NCI-H2227 (cell line): ENCODE results near the gene CSKMT.
"Not testable (repeated sequence)": the region's sequence is repeated elsewhere in the genome, so short reads cannot be mapped to it uniquely, and the experiment has no call there.

Source experiments
- DNase-seq: peaks from one replicate; lab custom pipeline; 2025; ENCODE audit not compliant: unreplicated experiment; lab: John Stamatoyannopoulos, UW

CSKMT gene

DNA sequence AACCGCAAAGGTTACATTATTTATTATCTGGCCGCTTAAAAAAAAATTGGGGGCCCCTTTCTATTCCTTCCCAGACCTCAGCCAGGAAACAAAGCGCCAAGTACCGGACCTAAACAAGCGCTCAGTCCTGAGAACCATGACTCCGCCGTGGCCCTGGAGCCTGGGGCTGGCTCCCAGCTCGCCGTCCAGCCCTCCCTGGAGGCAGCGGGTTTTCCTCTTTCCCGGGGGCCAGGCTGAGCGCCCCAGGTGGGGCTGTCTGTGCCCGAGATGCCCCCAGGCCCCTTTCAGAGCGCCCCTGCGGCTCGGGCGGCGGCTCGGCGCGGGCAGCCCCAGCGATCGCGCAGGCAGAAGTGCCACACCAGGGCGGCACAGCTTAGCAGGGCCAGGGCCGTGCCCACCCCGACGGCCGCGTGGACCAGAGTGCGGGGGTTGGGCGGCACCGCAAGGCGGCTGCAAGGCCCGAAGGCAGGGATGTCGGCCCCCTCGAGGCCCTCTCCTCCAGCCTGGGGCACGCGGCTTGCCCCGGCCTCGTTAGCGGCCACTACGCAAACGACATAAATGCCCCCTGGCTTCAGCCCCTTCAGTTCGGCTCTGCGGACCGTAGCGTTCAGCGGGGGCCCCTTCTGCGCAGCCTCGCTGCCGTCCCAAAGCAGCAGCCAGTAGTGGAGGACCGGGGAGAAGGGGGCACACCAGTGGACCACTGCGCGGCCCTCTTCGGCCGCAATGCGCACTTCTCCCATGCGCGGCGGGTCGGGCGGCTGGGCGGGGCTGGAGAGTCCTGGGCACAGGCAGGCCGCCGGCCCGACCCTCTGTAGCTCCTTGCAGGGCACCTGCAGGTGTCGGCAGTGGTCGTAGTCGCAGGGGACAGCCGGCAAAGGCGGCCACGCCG, 22.6 kb downstream of the CSKMT start:
- DNase-seq, result no peak

DNA sequence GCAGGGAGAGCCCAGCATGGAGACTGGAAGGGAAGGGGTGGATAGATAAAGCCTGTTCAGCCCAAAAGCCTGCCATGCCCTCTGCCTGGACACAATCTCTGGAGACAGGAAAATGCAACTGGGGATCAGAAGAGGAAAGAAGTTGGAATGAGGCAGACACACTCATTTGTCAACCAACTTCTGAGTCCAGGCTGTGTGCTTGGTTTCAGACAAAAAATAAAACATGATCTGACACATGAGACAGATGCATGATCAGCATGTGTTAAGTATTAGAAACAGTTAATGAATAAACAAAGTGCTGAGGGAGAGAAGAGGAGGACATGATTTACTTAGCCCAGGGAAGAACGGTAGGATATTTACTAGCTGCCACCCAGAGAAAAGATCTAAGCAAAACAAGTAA, 23.4 kb downstream of the CSKMT start:
- no peak for DNase-seq

DNA sequence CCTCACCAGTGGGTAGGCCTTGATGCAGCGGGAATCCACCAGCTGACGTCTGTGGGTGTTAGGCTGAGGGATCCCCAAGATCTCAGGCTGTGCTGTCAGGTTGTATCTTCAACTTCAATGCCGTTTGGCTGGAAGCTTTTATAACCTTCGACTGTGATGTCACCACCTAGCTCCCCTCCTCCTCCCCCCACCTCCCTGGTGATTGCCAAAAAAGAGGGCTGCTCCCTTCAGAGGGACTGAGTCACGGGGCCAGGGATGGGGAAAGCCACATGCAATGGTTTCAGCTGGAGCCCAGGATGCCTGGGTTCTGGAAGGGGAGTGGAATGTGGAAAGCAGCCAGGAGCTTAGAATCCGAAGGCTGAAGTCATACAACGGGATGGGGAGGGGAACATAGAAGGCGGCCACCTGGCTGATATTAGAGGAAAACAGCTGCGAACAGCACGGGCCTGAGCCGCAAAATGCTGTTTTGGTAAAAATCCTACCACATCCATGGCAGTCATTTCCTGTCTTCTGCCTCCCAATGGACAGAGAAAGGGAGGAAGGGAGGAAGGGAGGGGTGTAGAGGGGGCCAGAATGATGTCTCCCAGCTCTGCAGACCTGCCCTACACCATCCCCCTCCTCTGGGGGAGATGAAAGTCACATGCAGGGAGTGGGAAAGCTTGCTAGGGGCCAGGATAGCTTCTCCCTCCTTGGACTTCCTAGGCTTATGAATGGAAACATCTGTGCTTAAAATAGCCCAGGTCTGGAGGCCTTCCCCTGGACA, 24.5 kb downstream of the CSKMT start, which contains the start of gene LRRN4CL:
Gene LRRN4CL, minus strand, starts transcription at position 110 of the 763 bp plus-strand sequence. CDS start 1,022 bp downstream, outside the sequence.
- DNase-seq, result peak; percentile 20

DNA sequence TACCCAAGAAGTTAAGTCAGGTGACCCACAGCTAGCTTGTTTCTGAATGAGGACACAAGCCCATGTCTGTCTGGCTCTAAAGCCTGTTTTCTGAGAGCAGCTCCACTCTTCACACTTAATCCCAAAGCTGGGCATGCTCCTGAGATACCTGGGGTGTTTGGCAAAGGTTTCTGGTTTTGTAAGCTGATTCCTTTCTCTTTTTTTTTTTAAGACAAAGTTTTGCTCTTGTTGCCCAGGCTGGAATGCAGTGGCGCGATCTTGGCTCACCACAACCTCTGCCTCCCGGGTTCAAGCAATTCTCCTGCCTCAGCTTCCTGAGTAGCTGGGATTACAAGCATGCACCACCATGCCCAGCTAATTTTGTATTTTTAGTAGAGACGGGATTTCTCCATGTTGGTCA, 28.5 kb downstream of the CSKMT start:
- not testable (repeated sequence) for DNase-seq

DNA sequence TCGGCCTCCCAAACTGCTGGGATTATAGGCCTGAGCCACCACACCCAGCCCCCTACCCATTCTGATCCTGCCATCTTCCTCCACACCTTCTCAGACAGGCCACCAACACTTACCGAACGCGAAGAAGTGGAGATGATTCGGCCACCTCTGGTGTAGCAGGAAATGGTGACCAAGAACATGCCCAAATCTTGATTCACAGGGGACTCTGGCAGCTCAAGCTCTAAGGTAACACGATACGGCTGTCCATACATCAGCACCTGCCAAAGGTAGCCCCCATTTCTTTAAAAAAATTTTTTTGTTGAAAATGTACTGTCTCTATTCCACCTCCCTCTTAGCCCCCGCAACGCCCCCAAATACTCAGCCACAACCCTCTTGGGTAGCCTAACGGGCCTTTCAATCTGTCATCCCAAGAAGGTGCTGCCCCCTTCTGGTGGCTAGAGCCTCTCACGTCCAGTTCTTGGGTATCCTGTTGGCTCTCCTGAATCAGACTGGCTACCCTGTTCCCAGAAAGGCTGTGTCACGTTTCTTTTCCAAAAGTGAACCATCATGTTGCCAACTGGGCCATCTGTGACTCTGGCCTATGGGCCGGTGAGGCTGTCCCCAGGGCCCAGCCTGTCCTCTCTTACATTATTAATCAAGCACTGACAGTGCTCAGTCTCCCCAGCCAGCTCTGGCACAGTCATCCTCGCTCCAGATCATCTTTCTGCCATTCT, 29.5 kb downstream of the CSKMT start:
- DNase-seq, result peak; percentile 79

DNA sequence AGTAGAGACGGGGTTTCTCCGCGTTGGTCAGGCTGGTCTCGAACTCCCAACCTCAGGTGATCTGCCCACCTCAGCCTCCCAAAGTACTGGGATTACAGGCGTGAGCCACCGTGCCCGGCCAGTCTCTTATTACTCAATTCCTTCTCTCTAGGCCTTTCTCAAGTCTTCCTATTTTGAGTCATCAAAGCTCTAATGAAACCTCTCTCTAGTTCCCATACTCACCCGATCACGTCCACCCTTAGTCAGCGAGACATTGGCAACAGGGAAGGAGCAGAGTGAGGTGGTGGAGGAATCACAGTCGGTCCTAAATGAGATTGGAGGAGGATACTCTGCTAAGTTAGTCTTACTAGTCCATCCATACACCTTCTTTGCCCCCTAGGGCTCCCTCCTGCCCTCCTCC, 37.1 kb downstream of the CSKMT start:
- no peak for DNase-seq

DNA sequence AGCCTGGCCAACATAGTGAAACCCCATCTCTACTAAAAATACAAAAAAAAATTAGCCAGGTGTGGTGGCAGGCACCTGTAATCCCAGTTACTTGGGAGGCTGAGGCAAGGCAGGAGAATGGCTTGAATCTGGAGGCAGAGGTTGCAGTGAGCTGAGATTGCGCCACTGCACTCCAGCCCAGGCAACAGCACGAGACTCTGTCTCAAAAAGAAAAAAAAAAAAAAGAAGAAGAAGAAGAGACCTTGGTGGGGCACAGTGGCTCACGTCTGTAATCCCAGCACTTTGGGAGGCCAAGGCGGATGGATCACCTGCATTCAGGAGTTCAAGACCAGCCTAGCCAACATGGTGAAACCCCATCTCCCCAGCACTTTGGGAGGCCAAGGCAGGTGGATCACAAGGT, 38.8 kb downstream of the CSKMT start:
- DNase-seq, result not testable (repeated sequence)

DNA sequence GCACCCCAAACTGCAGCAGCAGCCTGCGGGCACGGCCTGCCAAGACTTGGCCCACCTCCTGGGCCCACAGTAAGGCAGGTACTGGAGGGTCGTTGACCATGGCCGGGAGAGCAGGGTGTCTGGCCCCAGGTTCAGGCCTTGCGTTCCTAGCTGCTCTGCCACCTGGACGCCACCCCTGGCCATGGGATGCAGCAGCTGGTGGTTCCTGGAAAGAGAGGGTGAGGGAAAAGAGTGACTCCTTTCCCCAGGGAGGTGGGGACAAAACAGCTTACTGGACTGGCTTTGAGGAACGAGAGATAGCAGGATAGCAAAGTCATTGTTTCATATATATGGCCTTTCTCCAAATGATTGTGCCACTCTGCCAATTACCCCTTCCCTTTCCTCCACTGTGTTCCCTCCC, 40.3 kb downstream of the CSKMT start:
- DNase-seq, result peak; percentile 33

DNA sequence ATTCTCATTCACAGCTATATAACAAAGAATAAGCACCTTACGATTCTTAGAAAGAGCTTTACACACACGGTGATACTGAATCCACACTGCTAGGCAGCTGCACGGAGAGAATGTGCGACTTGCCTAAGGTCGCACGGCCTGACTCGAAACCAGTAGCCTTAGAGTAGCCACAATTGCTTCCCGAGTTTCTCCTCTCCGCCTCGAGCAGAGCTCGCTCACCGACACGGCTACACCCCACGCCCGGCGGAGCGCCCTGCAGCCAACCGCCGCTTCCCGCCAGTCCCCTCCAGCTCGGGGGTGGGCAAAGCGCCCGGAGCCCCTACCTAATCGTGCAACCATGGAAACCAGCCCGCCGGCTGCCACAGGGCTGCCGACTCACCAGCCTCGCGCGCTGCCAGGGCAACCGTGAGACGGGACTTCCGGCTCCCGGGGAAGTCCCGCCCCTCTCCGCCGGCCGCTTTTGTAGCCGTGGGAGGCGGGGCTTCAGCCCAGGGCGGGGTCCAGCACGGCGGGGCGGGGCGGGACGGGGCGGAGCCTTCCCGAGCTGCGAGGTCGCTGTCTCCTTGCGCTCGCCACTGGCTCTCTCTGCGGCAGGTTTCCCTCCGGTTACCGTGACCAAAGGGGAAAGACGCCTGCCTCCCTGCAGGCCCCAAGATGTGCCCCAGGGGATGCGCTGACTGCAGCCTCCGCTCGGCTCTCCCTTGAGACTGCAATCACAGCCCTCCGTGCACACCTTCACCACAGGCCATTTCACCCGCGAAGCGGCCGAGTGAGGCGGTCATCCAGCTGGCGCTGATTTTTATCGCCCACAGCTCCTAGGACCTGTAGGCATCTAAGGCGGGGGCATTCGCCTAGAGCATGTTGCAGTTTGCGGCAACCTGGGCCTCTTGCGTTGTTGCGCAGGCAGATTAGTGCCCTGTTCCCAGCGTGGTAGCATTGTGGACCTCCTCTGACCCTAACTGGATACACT, 41.1 kb downstream of the CSKMT start:
- DNase-seq, result peak; percentile 98

DNA sequence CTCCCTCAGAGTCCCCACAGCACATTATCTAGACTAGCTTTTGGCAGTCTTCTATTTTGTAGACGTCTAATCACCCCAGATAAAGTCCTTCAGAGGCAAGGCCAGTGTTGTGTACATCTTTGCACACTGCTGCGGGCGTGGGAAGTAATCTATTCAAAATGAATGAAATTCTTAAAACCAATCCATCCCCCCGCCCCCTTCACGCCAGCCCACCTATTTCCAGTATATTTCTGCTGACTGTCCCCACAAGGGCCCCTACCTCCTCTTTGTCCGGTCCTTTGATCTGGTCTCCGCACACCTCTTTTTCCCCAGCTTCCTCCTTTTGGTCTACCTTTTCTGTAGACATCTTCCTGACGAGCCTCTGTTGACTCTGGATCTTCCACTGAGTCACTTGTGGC, 41.7 kb downstream of the CSKMT start:
- no peak for DNase-seq

DNA sequence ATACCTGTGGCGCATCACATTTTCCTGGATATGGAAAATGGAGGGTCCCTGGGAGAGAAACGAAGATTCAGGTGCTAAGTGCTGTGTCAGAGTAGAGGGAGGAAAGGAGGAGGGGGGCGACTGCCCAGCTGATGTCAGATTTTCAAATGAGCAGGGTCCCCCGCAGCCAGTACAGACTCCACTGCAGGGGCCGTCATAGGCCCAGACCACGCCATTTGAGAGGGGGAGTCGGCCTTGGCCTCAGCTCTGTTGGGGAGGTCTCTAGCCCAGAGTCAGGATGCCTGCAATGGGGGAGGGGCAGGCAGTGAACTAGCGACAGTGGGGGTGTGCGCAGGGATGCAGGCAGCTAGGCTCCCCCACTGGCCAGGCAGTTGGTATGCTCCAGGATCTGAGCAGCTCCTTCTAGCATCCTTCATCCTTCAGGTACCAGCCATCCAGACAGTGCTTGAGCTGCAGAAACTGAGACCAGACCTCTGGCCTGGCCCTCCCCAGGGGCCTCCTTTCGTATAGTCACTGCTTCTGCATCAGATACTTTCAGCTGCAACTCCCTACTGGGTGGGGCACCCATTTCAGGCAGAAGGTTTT, 42.3 kb downstream of the CSKMT start, which contains the start of the genes BSCL2 and GNG3:
Gene BSCL2, minus strand, starts transcription at position 148 of the 585 bp plus-strand sequence. CDS start 229 bp downstream, outside the sequence.
Gene GNG3, plus strand, starts transcription at position 400 of the 585 bp plus-strand sequence. CDS start 620 bp downstream, outside the sequence.
- peak; percentile 98 for DNase-seq

DNA sequence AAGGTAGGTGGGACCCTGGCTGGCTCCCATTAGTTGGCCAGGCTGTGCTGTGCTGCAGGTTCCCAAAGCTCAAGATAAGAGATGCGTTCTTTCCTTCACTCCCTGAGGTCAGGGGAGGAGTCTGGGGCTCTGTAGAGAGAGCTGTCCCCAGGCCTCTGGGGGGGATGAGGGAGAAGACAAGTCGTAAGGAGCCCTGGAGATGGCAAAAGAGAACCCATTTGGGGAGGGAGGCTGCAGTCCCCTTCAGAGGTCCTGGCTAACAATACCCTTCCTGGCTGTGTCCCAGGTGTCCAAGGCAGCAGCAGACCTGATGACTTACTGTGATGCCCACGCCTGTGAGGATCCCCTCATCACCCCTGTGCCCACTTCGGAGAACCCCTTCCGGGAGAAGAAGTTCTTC, 43.3 kb downstream of the CSKMT start:
- peak; percentile 27 for DNase-seq

DNA sequence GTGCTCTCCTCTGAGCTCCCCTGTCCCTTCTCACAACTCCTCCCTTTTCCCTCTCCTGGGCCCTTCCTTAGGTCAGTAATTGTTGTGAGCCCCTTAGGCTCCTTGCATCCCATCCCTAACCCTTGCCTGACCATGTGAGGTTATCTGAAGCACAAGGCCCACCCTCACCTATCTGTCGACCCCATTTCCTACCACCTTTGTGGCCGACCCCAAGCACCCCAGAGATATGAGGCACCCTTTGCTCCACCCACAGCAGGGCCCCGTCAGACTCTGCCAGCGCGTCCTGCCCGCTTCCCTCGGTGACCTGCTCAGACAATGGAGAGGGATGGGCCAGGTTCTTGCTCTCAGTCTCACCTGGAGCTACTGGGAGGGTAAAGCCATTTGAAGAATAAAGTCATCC, 43.7 kb downstream of the CSKMT start:
- DNase-seq, result no peak

DNA sequence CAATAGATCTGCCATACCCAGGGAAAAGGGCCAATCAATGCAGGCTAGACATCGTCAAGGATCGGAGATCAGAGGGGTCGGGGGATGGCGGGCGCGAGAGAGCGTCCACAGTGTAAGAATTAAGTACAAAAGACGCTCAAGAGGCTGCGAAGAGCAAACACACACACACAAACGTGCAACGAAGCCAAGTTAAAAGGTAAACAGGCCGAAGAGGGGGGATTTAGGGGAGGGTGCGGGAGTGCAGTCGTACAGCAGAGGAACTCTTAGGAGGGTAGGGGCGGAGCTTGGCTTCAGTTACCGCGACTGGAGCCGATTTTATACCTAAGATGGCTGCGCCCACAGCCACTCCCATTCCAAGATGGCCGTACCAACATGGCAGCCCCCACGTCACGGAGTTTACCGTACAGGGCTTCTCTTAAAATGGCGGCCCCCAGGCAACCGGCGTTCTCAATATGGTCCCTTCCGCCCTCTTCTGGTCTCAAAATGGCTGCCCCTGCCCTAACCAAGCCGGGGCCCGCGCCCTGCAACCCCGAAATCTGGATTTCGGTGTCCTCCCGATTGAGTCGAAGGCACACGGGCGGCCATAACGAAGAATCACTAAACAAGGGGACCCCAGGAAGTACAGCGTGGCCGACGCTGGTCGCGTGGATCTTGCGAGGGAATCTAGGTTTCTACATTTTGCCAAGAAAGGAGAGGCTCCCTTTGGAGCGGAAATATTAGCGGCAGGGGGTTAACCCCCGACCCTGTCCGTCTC, 44.3 kb downstream of the CSKMT start:
- peak; percentile 99 for DNase-seq

DNA sequence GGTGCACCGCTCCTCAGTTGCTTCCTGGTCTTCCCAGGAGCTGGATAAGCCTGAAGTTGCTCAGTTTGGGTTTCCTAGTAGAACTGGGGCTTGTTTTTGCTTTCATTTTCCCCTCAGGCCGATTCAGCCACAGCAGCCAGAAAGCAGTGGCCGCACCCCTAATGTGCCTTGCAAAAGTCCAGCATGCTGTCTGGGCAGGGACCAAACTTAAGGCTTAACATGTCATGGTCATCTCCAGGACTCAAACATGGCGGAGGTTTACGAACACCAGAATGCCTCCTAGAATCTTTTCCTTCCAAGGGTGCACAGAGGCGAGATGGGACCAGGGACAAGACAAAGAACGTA, 44.9 kb downstream of the CSKMT start:
- no peak for DNase-seq

DNA sequence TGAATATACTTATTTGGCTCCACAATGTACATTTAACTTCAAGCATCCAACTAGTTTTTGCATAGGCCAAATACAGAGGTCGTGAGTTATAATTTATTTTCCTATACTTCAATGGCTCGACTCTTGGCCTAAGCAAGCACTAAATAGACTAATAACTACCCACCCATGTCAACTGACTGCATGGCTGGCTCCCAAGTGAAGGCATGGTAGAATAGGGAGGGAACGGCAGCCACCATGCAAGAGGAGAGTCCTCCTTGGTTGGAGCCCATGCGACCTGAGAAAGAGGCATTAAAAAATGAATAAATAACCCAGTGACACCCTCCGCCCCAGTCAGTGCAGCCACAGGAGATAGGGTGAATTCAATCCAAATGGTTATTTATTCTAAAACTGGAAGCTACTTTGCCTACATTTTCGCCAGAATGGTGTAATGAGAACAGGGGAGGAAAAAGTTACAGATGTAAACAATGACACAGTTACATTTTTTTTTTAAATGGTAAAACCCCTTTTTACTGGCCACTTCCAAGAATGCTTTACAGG, 47.2 kb downstream of the CSKMT start:
- no peak for DNase-seq

DNA sequence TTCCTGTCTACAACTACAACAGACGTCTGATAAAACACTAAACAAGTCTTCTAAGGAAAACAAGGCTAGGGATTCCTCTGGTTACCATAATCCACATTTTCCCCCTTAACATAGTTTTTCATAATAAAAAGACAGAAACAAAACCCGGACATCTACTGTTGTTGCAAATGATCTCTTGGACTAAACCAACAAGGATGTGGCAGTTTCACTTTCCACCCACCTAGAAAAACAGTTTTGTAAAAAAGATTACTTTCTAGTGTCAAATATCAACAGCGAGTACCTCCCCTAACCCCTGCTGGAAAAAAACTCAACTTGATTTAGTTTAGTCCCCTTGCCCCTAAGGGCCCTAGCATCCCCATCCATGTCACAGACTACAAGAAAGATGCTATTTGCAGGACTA, 47.7 kb downstream of the CSKMT start:
- no peak for DNase-seq

DNA sequence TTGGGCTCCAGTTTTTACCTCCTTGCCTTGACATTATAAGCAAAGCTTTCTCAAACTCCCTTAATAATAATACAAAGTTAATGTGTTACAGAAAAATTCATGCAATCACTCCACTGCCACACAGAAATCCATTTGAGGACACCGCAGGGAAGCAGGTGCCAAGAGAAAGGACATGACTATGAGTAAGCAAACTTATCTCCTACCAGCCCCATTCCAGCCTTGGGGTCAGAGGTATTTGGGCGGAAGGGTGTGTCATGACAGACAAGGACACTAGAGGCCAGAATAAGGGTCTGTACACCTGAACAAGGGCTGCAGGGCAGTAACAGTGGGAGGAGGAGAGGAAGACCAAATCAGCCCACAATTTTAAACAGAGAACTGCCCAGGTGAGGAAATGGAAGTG, 48.2 kb downstream of the CSKMT start:
- DNase-seq, result no peak
